GM12878 (cell line): ENCODE results near the gene WBP1L.

Experiments used
- CTCF ChIP-seq, 3 experiments: IDR thresholded peaks in 2 of 3; conservative IDR thresholded peaks in 1 of 3; 2 replicates each; pipeline ENCODE4 v1.5.1; 2011; ENCODE audit warnings: low read depth in 3 of 3, low read length in 3 of 3, mild to moderate bottlenecking in 3 of 3, control low read depth in 2 of 3, moderate library complexity in 2 of 3, inconsistent platforms in 1 of 3, mixed read lengths in 1 of 3; ENCODE audit not compliant: control insufficient read depth in 2 of 3, insufficient read depth in 1 of 3; ENCODE audit errors: extremely low read depth in 1 of 3
- GATAD2B ChIP-seq: fragments of 450-650 bp; conservative IDR thresholded peaks from 2 replicates; pipeline ENCODE4 v1.6.1; 2017; ENCODE audit warnings: low read depth, mild to moderate bottlenecking, moderate library complexity
- SMC3 ChIP-seq: IDR thresholded peaks from 2 replicates; pipeline ENCODE4 v1.6.1; 2011; ENCODE audit warnings: low read length, improper control_type of control experiment, borderline replicate concordance
- TF ChIP-seq, protein P1 (sequence below): IDR thresholded peaks from 2 replicates; pipeline ENCODE4 v1.6.1; 2012; ENCODE audit warnings: low read depth, low read length, improper control_type of control experiment

DNA sequence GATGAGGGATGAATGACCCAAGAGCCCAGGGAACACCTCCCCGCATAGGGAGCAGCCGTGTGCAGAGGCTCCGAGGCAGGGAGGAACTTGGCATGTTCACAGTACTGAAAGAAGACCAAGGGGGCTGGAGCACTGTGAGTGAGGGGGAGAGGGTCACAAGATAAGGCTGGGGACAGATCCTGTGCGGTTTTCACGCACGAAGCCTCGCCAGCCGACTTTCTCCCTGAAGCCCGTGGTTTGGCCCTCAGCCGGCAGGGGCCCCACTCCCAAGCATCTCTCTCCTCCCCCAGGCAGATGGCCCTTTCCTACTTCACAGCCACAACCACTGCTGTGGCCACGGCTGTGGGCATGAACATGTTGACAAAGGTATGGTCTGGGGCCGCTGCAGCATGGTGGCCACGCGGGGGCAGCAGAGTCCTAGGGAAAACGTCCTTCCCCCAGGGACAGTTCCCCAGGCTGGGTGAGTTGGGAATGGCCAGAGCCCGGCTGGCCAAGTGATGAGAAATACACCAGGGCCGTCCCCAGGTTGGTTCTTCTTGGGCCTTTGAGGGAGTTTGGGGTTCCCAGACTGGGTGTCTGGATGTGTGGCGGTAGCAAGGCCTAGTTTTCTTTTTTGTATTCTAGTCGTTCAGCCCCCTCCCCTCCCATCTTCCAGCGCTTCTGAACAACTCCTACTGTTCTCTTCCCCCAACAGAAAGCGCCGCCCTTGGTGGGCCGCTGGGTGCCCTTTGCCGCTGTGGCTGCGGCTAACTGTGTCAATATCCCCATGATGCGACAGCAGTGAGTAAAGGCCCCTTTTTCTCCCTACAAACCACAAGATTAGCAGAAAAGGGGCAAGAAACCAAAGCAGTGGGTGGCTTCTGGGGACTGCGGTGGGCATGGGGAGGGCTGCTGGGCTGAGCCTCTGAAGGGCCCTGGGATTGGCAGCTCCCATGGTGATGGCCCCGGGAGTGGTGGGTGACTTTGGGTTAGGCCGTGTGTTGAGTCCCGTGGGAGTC is 14.4 kb upstream of the WBP1L start:
- TF ChIP-seq, protein P1, sequence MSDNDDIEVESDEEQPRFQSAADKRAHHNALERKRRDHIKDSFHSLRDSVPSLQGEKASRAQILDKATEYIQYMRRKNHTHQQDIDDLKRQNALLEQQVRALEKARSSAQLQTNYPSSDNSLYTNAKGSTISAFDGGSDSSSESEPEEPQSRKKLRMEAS: no peak
- peak; percentile 82 for TF ChIP-seq SMC3
- peak; percentile 87 to 92 (median 88) for TF ChIP-seq CTCF (IDR thresholded peaks at IDR 0.05 in 2 of 3, conservative IDR thresholded peaks at IDR 0.05 in 1 of 3; ENCODE audit: control insufficient read depth in 2 of 3, extremely low read depth in 1 of 3, insufficient read depth in 1 of 3, low read depth in 3 of 3, low read length in 3 of 3)
- TF ChIP-seq GATAD2B: no peak; the same call in 1 of the 2 replicates
